GM21526 (cell line): ENCODE data around the gene COA3.
A peak's percentile ranks its signal among the peaks of the same experiment; 100 is the strongest.

ENCODE experiments used
- ATAC-seq: cut with Tn5 transposase; IDR thresholded peaks from one replicate; pipeline ENCODE4 v1.9.1; 2021; ENCODE audit warnings: moderate library complexity; ENCODE audit not compliant: unreplicated experiment, low FRiP score

COA3 gene, protein sequence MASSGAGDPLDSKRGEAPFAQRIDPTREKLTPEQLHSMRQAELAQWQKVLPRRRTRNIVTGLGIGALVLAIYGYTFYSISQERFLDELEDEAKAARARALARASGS

DNA sequence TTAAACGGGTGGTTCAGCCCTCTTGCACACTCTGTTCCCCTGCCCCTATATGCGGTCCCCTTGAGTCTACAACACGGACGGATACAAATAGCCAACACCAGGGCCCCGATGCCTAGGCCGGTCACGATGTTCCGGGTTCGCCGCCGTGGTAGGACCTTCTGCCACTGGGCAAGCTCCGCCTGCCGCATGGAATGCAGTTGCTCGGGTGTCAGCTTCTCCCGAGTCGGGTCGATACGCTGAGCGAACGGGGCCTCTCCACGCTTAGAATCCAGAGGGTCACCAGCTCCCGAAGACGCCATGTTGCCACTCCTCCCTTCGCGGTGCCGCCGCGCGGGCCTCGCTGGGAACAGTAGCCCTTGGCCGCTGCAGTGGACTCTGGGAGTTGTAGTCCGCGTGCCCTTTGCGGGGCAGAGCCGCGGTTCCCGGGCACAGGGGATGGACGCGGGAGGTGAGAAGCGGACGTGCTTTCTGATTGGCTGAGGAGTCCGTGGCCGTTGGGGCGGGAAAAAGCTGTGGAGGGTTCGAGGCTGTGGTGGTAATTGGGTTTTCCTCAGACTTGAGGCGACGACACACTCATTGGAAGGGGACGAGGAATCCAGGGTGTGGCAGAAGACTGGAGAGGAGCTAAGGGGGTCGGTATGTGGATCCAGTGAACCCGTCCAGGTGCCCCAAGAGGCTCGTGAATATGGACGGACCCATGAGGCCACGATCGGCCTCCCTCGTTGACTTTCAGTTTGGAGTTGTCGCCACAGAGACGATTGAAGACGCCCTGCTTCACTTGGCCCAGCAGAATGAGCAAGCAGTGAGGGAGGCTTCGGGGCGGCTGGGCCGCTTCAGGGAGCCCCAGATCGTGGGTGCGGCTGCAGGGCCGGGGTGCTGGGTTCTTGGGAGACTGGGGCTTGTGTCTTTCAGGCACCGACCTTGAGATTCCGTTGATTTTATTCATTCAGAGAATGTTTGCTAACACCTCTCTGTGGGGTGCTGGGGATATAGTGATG lies at the start of gene COA3, which contains the start of gene CNTD1:
COA3 (minus strand) TSS at position 322 of the 998 bp plus-strand sequence; CDS start at position 299, 23 bp downstream.
CNTD1 (plus strand) TSS at position 479 of the 998 bp plus-strand sequence; CDS start at position 686, 207 bp downstream.
- ATAC-seq, result peak; percentile 69

GRCh38 chr17:42848093-42848492 lies 49.6 kb upstream of the COA3 start:
- no peak for ATAC-seq

DNA sequence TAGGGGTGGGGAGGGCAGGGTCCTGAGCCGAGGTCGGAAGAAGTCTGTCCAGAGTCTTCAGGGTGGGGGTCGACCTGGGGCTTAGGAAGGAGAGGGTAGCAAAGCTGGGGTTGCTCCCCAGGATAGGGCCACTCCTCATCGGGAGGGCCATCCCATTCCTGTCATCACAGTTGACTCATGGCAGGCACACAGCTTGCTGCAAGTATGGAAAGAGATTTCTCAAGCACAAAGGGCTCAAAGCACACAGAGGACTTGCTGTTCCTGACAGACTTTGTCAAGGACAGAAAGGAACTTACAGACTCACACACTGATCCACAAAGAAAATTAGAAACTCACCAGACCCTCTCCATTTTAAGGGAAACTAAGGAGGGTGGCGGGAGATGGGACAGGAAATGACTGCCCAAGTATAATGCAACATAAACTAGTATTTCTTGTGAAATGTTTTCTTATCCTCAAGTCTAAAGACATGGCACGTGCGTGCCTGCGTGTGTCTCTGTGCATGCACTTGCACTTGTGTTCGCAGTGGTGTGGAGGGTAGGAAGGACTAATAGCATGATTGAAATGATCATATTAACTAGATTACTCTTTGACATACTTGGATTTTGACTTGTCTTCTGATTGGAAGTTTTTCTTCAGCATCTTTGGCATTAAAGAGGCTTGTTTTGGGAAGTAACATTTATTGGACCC lies 48.2 kb upstream of the COA3 start:
- ATAC-seq, result no peak

GRCh38 chr17:42845918-42846593 lies 47.6 kb upstream of the COA3 start:
- no peak for ATAC-seq

DNA sequence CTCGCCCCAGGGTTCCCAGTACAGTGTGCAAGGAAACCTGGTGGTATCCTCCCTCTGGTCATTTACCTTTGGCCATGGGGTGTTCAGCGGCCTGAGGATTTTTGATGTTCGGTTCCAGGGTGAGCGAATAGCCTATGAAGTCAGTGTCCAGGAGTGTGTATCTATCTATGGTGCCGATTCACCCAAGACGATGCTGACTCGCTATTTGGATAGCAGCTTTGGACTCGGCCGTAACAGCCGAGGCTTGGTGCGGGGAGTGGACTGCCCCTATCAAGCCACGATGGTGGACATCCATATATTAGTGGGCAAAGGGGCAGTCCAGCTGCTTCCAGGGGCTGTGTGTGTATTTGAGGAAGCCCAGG lies 47.0 kb upstream of the COA3 start:
- ATAC-seq, result no peak

DNA sequence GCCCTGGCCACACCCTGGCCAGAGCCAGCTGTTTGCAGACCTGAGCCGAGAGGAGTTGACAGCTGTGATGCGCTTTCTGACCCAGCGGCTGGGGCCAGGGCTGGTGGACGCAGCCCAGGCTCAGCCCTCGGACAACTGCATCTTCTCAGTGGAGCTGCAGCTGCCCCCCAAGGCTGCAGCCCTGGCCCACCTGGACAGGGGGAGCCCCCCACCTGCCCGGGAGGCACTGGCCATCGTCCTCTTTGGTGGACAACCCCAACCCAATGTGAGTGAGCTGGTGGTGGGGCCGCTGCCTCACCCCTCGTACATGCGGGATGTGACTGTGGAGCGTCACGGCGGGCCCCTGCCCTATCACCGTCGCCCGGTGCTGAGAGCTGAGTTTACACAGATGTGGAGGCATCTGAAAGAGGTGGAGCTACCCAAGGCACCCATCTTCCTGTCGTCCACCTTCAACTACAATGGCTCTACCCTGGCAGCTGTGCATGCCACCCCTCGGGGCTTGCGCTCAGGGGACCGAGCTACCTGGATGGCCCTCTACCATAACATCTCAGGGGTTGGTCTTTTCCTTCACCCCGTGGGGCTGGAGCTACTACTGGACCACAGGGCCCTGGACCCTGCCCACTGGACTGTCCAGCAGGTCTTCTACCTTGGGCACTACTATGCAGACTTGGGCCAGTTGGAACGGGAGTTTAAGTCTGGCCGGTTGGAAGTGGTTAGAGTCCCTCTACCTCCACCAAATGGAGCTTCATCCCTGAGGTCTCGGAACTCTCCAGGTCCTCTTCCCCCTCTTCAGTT lies 46.5 kb upstream of the COA3 start:
- no peak for ATAC-seq

DNA sequence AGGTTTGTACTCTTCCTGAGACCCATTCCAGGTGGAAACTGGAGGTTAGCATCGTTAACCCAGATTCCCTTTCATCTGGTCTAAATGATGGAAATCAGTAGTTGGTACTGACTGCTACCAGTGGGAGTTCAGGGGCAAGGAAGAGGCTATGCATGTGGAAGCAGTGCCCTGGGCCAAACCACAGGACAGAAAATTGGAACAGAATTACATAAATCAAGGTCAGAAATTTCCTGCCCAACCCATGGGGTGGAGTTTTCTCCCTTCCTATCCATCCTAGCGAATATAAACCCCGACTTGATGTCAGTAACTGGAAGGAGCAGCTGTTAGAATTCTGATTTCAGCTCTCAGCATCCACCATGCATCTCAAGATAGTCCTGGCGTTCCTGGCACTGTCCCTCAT lies 45.8 kb upstream of the COA3 start, which contains the start of gene AOC2:
AOC2 (plus strand) TSS at position 310 of the 400 bp plus-strand sequence; CDS start at position 357, 47 bp downstream.
- no peak for ATAC-seq

DNA sequence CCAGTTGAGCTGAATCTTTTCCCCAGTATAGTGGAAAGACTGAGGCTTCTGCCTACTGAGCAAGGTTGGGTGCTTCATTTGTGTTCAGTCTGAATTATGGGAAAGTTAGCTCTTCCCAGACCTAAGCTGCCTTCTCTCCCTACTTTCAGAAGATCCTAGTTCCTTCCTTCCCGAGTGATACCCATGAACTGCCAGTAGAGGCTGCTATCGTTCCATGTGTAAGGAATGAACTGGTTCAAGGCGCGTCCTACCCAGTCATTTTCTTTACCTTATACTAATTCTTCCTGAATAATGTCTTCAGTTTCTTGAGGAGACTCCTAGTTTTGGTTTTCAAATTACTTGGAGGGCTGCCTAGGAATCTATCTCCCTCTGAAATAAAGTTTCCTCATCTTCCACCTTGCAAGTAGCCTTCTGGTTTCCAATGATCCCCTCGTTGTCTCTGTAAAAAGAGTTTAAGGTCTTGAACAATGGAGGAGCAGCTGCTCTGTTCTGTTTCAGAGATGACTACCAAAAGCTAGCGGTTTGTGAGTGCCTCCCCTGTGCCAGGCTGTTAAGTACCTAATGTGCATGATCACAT lies 44.9 kb upstream of the COA3 start:
- no peak for ATAC-seq

GRCh38 chr17:42841975-42842685 lies 43.6 kb upstream of the COA3 start:
- no peak for ATAC-seq

DNA sequence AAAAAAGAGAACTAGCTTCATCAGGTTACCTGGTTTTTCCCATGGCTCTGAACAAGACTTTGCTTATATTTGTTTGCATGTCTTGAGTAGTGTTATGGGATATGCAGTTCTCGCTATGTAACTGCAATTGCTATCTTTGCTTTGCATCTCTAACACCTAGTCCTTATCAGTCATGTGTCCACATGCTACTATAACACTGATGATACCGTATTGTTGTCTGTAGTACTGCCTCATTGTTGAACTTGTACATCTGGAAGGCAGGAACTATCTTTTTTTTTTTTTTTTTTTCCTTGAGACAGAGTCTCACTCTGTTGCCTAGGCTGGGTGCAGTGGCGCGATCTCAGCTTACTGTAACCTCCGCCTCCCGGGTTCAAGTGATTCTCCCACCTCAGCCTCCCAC lies 37.2 kb upstream of the COA3 start:
- ATAC-seq, result no peak

DNA sequence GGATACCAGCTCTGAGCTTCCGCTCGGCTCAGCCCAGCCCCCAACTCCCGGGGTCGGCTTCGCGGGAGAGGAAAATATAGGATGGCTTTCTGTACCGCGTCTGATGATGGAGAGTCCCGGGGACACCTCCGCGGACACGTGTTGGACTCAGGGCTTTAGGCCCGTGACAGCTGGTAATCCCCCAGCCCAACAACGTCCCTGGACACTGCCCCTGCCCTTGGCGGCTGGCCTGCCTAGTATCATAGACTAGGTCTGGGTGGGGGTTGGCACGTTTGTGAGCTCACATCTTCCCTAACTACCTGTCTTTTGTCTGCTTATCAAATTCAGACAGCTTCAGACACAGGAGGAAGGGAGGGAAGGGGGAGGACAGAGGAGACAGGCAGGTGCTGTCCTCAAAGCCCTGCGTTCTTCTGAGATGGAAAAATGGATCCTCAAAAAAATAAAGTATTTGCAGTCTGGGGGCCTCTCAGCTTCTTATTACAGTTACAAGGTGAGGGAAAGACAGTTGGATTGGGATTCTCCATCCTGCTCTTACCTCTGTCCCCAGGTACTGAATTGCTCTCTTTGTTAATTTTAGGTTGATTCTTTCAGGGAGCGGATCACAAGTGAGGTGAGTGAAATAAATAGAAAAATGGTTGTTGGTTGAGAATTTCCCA lies 35.4 kb upstream of the COA3 start:
- peak; percentile 4 for ATAC-seq

- peak; percentile 68 for ATAC-seq
Measured at GRCh38 chr17:42832934-42833766, 34.6 kb upstream of the COA3 start, which contains the start of gene PSME3. PSME3 (plus strand) TSS chr17:42833397; CDS start chr17:42833632, 235 bp downstream.

DNA sequence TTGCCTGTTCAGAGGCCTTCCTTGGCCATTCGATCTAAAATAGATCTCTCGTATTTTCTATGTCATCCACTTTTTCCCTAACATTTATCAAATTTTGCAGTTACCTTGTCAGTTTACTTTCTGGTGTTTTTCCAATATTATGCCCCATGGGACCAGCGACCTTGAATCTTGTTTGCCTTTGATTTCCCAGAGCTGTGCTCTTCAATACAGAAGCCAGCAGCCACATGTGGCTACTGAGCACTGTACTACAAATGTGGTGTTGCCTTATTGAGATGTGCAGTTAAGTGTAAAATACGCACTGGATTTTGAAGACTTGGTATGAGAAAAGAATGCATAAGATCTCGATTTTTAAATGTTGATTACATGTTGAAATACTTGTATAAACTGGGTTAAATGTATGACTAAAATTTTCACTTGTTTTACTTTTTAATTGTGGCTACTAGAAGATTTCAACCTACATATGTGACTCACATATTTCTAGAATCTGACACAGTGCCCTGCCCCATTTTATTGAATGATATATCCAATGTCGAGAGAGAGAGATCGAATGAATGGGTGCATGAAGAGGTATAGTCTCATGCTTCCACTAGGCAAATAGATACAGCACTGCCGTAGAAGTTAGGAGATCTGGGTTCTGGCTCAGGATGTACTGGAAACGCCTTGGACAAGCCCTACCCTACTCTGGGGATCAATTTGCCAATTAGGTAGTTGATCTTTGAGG lies 33.9 kb upstream of the COA3 start:
- no peak for ATAC-seq

DNA sequence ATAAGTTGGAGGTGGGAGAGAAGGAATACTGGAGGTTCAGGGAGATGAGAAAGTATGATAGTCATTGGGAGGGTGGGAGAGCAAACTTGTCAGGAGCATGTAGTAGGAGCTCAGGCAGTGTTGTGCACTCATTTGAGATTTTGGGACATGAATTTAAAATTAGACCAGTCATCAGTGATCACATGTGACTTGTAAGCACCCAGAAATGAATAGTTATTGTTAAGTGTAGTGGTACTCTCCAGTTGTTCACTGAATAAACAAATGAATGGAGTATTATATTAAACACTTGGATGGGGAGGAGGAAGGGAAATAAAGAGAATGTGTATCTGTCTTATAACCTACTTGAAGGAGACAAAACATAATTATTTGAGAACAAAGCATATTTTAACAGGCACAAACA lies 32.5 kb upstream of the COA3 start:
- ATAC-seq, result no peak

GRCh38 chr17:42827472-42827871 lies 29.0 kb upstream of the COA3 start:
- no peak for ATAC-seq

- ATAC-seq, result no peak
Measured at GRCh38 chr17:42821176-42821575, 22.7 kb upstream of the COA3 start.
